ENCODE data around the gene RHOXF1. TPM values are rescaled to one million over a fixed set of nuclear protein-coding genes. Genes with fewer than 3 reads are reported as not detected.
"Not testable (repeated sequence)": the region's sequence is repeated elsewhere in the genome, so short reads cannot be mapped to it uniquely, and the experiment has no call there.

The RHOXF1 gene
- total RNA-seq, 1 experiment from 2014 or later = not detected

GRCh38 chrX:120085553-120086185 is 30.0 kb downstream of the RHOXF1 start:
- not testable (repeated sequence) for DNase-seq (ENCODE audit: low read depth)

- not testable (repeated sequence) for DNase-seq (ENCODE audit: low read depth)
These were observed 38.1 kb downstream of the RHOXF1 start, which contains the start of gene RHOXF2B for GRCh38 chrX:120077590-120077989. RHOXF2B (minus strand) TSS chrX:120077690; CDS start chrX:120077552, 138 bp downstream.

DNA sequence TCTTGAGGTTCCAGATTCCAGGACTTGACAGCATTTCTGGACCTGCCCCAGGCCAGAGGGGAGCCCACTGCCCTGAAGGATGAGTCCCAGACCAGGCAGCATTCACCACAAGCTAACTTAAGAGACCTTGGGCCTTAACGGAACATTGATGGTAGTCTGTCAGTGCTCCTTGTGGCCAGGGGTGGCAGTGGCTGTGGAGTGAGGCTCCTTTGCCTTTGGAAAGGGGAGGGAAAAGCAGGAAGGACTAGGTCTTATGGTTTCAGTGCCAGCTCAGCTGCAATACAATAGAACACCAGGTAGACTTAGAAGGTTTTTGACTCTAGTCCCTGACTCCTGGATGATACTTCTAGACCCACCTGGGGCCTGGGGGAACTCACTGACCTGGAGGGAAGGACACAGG is 49.5 kb downstream of the RHOXF1 start:
- not testable (repeated sequence) for DNase-seq (ENCODE audit: low read depth)

Other genes with a start within 250 kb of the RHOXF1 start
- 37.8 and 37.9 TPM in 2 replicates for gene RNF113A, start 244.2 kb downstream of the RHOXF1 start, total RNA-seq (2014; rRNA removed; shearing (Covaris generic))
- gene NDUFA1, start 244.1 kb downstream of the RHOXF1 start, total RNA-seq (2014; rRNA removed; shearing (Covaris generic)) = 158 and 169 TPM in 2 replicates
- gene AKAP14, start 220.0 kb downstream of the RHOXF1 start, total RNA-seq (2014; rRNA removed; shearing (Covaris generic)) = not detected in 2 replicates
- 3.3 and 8.9 TPM in 2 replicates for gene NKAP, start 172.2 kb downstream of the RHOXF1 start, total RNA-seq (2014; rRNA removed; shearing (Covaris generic))
- gene RHOXF2B, start 38.2 kb downstream of the RHOXF1 start, total RNA-seq (2014; rRNA removed; shearing (Covaris generic)) = not detected in 2 replicates
- not detected in 2 replicates for gene RHOXF2, start 42.7 kb upstream of the RHOXF1 start, total RNA-seq (2014; rRNA removed; shearing (Covaris generic))
- gene ZBTB33, start 134.9 kb upstream of the RHOXF1 start, total RNA-seq (2014; rRNA removed; shearing (Covaris generic)) = 37.6 and 43.5 TPM in 2 replicates
- 1.9 and 2.6 TPM in 2 replicates for gene TMEM255A, start 195.5 kb upstream of the RHOXF1 start, total RNA-seq (2014; rRNA removed; shearing (Covaris generic))
- gene ATP1B4, start 246.2 kb upstream of the RHOXF1 start, total RNA-seq (2014; rRNA removed; shearing (Covaris generic)) = not detected in 2 replicates

All from M059J (cell line).